Neural crest cell (in vitro differentiated cells): Measurements from ENCODE around the gene FAM180A. TPM values are rescaled to one million over a fixed set of nuclear protein-coding genes. Genes with fewer than 3 reads are reported as not detected.

Source experiments
- DNase-seq: peaks from one replicate; pipeline ENCODE4 v3.0.0; 2021; ENCODE audit warnings: low read depth, mixed read lengths, low spot score
- H3K27ac Mint-ChIP-seq: one replicate; pipeline ENCODE4 v1.8.0; 2021; ENCODE audit warnings: mild to moderate bottlenecking, mixed read lengths; ENCODE audit not compliant: unreplicated experiment
- H3K27me3 Mint-ChIP-seq: 2 replicates; pipeline ENCODE4 v1.8.0; 2021; ENCODE audit warnings: low read depth, mild to moderate bottlenecking, mixed read lengths
- H3K36me3 Mint-ChIP-seq: 2 replicates; pipeline ENCODE4 v1.8.0; 2021; ENCODE audit warnings: low read depth, mild to moderate bottlenecking, mixed read lengths
- H3K4me1 Mint-ChIP-seq: 2 replicates; pipeline ENCODE4 v1.8.0; 2021; ENCODE audit warnings: mixed read lengths
- H3K4me3 Mint-ChIP-seq: one replicate; pipeline ENCODE4 v1.8.0; 2021; ENCODE audit warnings: mild to moderate bottlenecking, mixed read lengths
- H3K9me3 Mint-ChIP-seq: 2 replicates; pipeline ENCODE4 v1.8.0; 2021; ENCODE audit warnings: mixed read lengths
- CTCF ChIP-seq: fragments of 200-600 bp; sonication (generic); conservative IDR thresholded peaks from 2 replicates; pipeline ENCODE4 v1.5.0; 2021; ENCODE audit warnings: antibody characterized with exemption, mild to moderate bottlenecking
- total RNA-seq: library from RNA; stranded (reverse); gene quantifications from 2 replicates; pipeline ENCODE4 v1.2.1, GENCODE V29; 2021

The FAM180A gene
- total RNA-seq, 1 donor from 2014 or later: not detected

DNA sequence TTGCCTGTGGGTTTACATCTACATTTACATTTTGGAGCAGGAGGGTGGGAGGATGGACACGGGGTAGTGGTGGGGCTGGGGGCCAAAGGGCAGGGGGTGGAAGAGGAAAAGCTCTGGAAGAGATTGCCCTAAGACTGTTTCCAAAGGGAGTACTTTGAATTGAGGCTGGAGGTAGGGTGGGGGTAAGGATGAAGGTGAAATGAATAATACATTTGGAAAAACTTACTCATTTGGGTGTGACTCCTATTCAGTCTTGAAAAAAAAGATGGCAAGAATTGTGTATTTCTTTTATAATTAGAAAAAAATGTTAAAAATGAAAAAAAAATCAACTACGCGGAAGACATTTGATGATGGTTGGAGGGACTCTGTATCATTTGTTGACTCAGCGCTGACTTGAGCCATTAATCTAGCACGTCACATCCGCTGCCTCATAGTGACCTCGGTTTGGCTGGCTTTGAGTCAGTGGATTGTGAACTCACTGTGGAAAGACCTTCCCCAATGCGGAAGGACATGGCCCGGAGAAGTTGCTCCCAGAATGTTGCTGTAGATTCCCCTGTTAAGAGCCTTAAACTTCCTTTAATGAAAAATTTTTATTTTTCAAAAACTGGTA is 2.8 kb downstream of the FAM180A start:
- TF ChIP-seq CTCF: no peak
- Mint-ChIP-seq H3K27me3 (no peaks in the 10 kb centered on the region), H3K4me1 (peaks cover 8% of the 10 kb centered on the region), H3K4me3 (no peak overlapping the region), H3K36me3 (no peaks in the 10 kb centered on the region), H3K9me3 (no peaks in the 10 kb centered on the region), H3K27ac (no peak overlapping the region)
- no peak for DNase-seq

- Mint-ChIP-seq H3K36me3 (no peaks in the 10 kb centered on the region), H3K9me3 (no peaks in the 10 kb centered on the region), H3K27ac (no peak overlapping the region), H3K4me3 (no peak overlapping the region), H3K27me3 (no peaks in the 10 kb centered on the region), H3K4me1 (peaks cover 8% of the 10 kb centered on the region)
- DNase-seq: no peak
- TF ChIP-seq CTCF: no peak
Measured at GRCh38 chr7:135744938-135745702, 3.5 kb downstream of the FAM180A start.

- no peak for DNase-seq
- no peak overlapping the region for H3K4me3 Mint-ChIP-seq
- no peaks in the 10 kb centered on the region for H3K36me3 Mint-ChIP-seq
- peaks cover 8% of the 10 kb centered on the region for H3K4me1 Mint-ChIP-seq
- H3K27ac Mint-ChIP-seq: no peak overlapping the region
- no peaks in the 10 kb centered on the region for H3K9me3 Mint-ChIP-seq
- no peaks in the 10 kb centered on the region for H3K27me3 Mint-ChIP-seq
- no peak for TF ChIP-seq CTCF
Measured at GRCh38 chr7:135743907-135744731, 4.5 kb downstream of the FAM180A start.

GRCh38 chr7:135742371-135742770 is 6.2 kb downstream of the FAM180A start:
- TF ChIP-seq CTCF: no peak
- no peak for DNase-seq
- Mint-ChIP-seq H3K27ac (no peak overlapping the region), H3K27me3 (no peaks in the 10 kb centered on the region), H3K4me3 (no peak overlapping the region), H3K4me1 (peaks cover 8% of the 10 kb centered on the region), H3K9me3 (no peaks in the 10 kb centered on the region), H3K36me3 (no peaks in the 10 kb centered on the region)

DNA sequence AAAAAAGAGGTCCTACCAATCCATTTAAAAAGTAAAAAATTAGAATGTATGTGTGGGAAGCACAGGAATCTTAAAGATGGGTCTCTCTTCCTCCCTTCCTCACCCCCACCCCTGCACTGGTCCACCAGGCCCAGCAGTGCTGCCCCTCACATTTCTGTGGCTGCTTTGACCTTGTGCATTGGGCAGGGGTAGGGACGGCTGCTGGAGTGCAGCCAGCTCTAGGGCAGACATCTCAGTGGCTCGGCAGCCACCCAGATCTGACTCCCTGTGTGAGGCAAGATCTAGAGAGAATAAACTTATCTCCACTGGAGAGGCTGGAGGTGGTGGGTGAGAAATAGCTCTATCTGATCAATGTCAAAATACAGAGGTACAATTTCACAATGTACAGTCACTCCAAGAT is 6.7 kb downstream of the FAM180A start:
- no peaks in the 10 kb centered on the region for H3K36me3 Mint-ChIP-seq
- no peaks in the 10 kb centered on the region for H3K9me3 Mint-ChIP-seq
- no peaks in the 10 kb centered on the region for H3K27me3 Mint-ChIP-seq
- no peak overlapping the region for H3K27ac Mint-ChIP-seq
- TF ChIP-seq CTCF: no peak
- H3K4me1 Mint-ChIP-seq: peaks cover 8% of the 10 kb centered on the region
- H3K4me3 Mint-ChIP-seq: no peak overlapping the region
- no peak for DNase-seq
